ENCODE data around the gene SLC25A5.

SLC25A5 gene

GRCh38 chrX:119442286-119442685 is 26.0 kb upstream of the SLC25A5 start:
- H3K9ac ChIP-seq (ENCODE audit: low read length in 2 of 2), result no peak overlapping the region
- H3K4me1 ChIP-seq (ENCODE audit: control insufficient read depth, insufficient read depth, low read length), result no peaks in the 10 kb centered on the region
- no peak overlapping the region for H3K4me3 ChIP-seq (ENCODE audit: low read length in 2 of 2)
- H3K27me3 ChIP-seq (ENCODE audit: control insufficient read depth in 1 of 2, insufficient read depth in 2 of 2, low read length in 2 of 2), result no peaks in the 10 kb centered on the region
- H3K9me3 ChIP-seq (ENCODE audit: control insufficient read depth in 2 of 2, low read length in 2 of 2), result no peaks in the 10 kb centered on the region
- no peaks in the 10 kb centered on the region for H3K36me3 ChIP-seq (ENCODE audit: control insufficient read depth in 2 of 2, insufficient read depth in 2 of 2, low read length in 2 of 2)
- no peak overlapping the region for H3K27ac ChIP-seq (ENCODE audit: low read length)

GRCh38 chrX:119453202-119453601 is 15.0 kb upstream of the SLC25A5 start:
- H3K4me3 ChIP-seq (ENCODE audit: low read length in 2 of 2), result no peak overlapping the region
- peaks cover 0 to 2% of the 10 kb centered on the region in 2 donors for H3K27me3 ChIP-seq (ENCODE audit: control insufficient read depth in 1 of 2, insufficient read depth in 2 of 2, low read length in 2 of 2)
- H3K27ac ChIP-seq (ENCODE audit: low read length), result no peak overlapping the region
- peaks cover 0 to 2% of the 10 kb centered on the region in 2 donors for H3K36me3 ChIP-seq (ENCODE audit: control insufficient read depth in 2 of 2, insufficient read depth in 2 of 2, low read length in 2 of 2)
- H3K4me1 ChIP-seq (ENCODE audit: control insufficient read depth, insufficient read depth, low read length), result no peaks in the 10 kb centered on the region
- no peak overlapping the region for H3K9ac ChIP-seq (ENCODE audit: low read length in 2 of 2)
- no peaks in the 10 kb centered on the region for H3K9me3 ChIP-seq (ENCODE audit: control insufficient read depth in 2 of 2, low read length in 2 of 2)

- no peak overlapping the region for H3K9ac ChIP-seq (ENCODE audit: low read length in 2 of 2)
- H3K27ac ChIP-seq (ENCODE audit: low read length), result no peak overlapping the region
- H3K36me3 ChIP-seq (ENCODE audit: control insufficient read depth in 2 of 2, insufficient read depth in 2 of 2, low read length in 2 of 2), result peaks cover 0 to 2% of the 10 kb centered on the region in 2 donors
- no peak overlapping the region for H3K4me3 ChIP-seq (ENCODE audit: low read length in 2 of 2)
- H3K4me1 ChIP-seq (ENCODE audit: control insufficient read depth, insufficient read depth, low read length), result no peaks in the 10 kb centered on the region
- H3K27me3 ChIP-seq (ENCODE audit: control insufficient read depth in 1 of 2, insufficient read depth in 2 of 2, low read length in 2 of 2), result no peaks in the 10 kb centered on the region
- no peaks in the 10 kb centered on the region for H3K9me3 ChIP-seq (ENCODE audit: control insufficient read depth in 2 of 2, low read length in 2 of 2)
Measured at GRCh38 chrX:119455264-119455663, 13.0 kb upstream of the SLC25A5 start.

GRCh38 chrX:119459181-119459580 is 9.1 kb upstream of the SLC25A5 start:
- no peak overlapping the region for H3K9ac ChIP-seq (ENCODE audit: low read length in 2 of 2)

GRCh38 chrX:119465555-119465954 is 2.7 kb upstream of the SLC25A5 start:
- H3K4me1 ChIP-seq (ENCODE audit: control insufficient read depth, insufficient read depth, low read length), result peaks cover 7% of the 10 kb centered on the region
- no peaks in the 10 kb centered on the region for H3K9me3 ChIP-seq (ENCODE audit: control insufficient read depth in 2 of 2, low read length in 2 of 2)
- no peak overlapping the region for H3K4me3 ChIP-seq (ENCODE audit: low read length in 2 of 2)
- H3K27ac ChIP-seq (ENCODE audit: low read length), result no peak overlapping the region
- H3K36me3 ChIP-seq (ENCODE audit: control insufficient read depth in 2 of 2, insufficient read depth in 2 of 2, low read length in 2 of 2), result peaks cover 2 to 8% of the 10 kb centered on the region in 2 donors
- H3K9ac ChIP-seq (ENCODE audit: low read length in 2 of 2), result no peak overlapping the region
- H3K27me3 ChIP-seq (ENCODE audit: control insufficient read depth in 1 of 2, insufficient read depth in 2 of 2, low read length in 2 of 2), result no peaks in the 10 kb centered on the region

More at GRCh38 chrX:119459181-119459580, 9.1 kb upstream of the SLC25A5 start:
- Histone ChIP-seq H3K4me1 (ENCODE audit: control insufficient read depth, insufficient read depth, low read length) (no peaks in the 10 kb centered on the region), H3K9me3 (ENCODE audit: control insufficient read depth in 2 of 2, low read length in 2 of 2) (no peaks in the 10 kb centered on the region), H3K27ac (ENCODE audit: low read length) (no peak overlapping the region), H3K4me3 (ENCODE audit: low read length in 2 of 2) (no peak overlapping the region), H3K27me3 (ENCODE audit: control insufficient read depth in 1 of 2, insufficient read depth in 2 of 2, low read length in 2 of 2) (no peaks in the 10 kb centered on the region), H3K36me3 (ENCODE audit: control insufficient read depth in 2 of 2, insufficient read depth in 2 of 2, low read length in 2 of 2) (no peaks in the 10 kb centered on the region)

- no peak overlapping the region for H3K27ac ChIP-seq (ENCODE audit: low read length)
- H3K4me3 ChIP-seq (ENCODE audit: low read length in 2 of 2), result no peak overlapping the region
Measured at GRCh38 chrX:119466970-119467369, 1.3 kb upstream of the SLC25A5 start.

GRCh38 chrX:119467433-119467832 is 811 bp upstream of the SLC25A5 start:
- H3K27me3 ChIP-seq (ENCODE audit: control insufficient read depth in 1 of 2, insufficient read depth in 2 of 2, low read length in 2 of 2), result no peaks in the 10 kb centered on the region
- peaks cover 7% of the 10 kb centered on the region for H3K4me1 ChIP-seq (ENCODE audit: control insufficient read depth, insufficient read depth, low read length)
- H3K9me3 ChIP-seq (ENCODE audit: control insufficient read depth in 2 of 2, low read length in 2 of 2), result no peaks in the 10 kb centered on the region
- H3K4me3 ChIP-seq (ENCODE audit: low read length in 2 of 2), result no peak overlapping the region
- H3K27ac ChIP-seq (ENCODE audit: low read length), result no peak overlapping the region
- peaks cover 3 to 12% of the 10 kb centered on the region in 2 donors for H3K36me3 ChIP-seq (ENCODE audit: control insufficient read depth in 2 of 2, insufficient read depth in 2 of 2, low read length in 2 of 2)
- H3K9ac ChIP-seq (ENCODE audit: low read length in 2 of 2), result no peak overlapping the region

More at GRCh38 chrX:119466970-119467369, 1.3 kb upstream of the SLC25A5 start:
- Histone ChIP-seq H3K9me3 (ENCODE audit: control insufficient read depth in 2 of 2, low read length in 2 of 2) (no peaks in the 10 kb centered on the region), H3K27me3 (ENCODE audit: control insufficient read depth in 1 of 2, insufficient read depth in 2 of 2, low read length in 2 of 2) (no peaks in the 10 kb centered on the region), H3K36me3 (ENCODE audit: control insufficient read depth in 2 of 2, insufficient read depth in 2 of 2, low read length in 2 of 2) (peaks cover 3 to 12% of the 10 kb centered on the region in 2 donors), H3K4me1 (ENCODE audit: control insufficient read depth, insufficient read depth, low read length) (peaks cover 7% of the 10 kb centered on the region), H3K9ac (ENCODE audit: low read length in 2 of 2) (no peak overlapping the region)

- Histone ChIP-seq H3K4me3 (ENCODE audit: low read length in 2 of 2) (peak overlapping the region; percentile 74 to 81), H3K36me3 (ENCODE audit: control insufficient read depth in 2 of 2, insufficient read depth in 2 of 2, low read length in 2 of 2) (peaks cover 3 to 12% of the 10 kb centered on the region in 2 donors), H3K27me3 (ENCODE audit: control insufficient read depth in 1 of 2, insufficient read depth in 2 of 2, low read length in 2 of 2) (no peaks in the 10 kb centered on the region), H3K9ac (ENCODE audit: low read length in 2 of 2) (peak overlapping the region; percentile 85 to 98), H3K9me3 (ENCODE audit: control insufficient read depth in 2 of 2, low read length in 2 of 2) (no peaks in the 10 kb centered on the region), H3K27ac (ENCODE audit: low read length) (peak overlapping the region; percentile 95), H3K4me1 (ENCODE audit: control insufficient read depth, insufficient read depth, low read length) (peaks cover 7% of the 10 kb centered on the region)
Measured at GRCh38 chrX:119468551-119469312, 488 bp downstream of the SLC25A5 start.

GRCh38 chrX:119469313-119469635 is 1.0 kb downstream of the SLC25A5 start:
- Histone ChIP-seq H3K9ac (ENCODE audit: low read length in 2 of 2) (peak overlapping the region; percentile 73 to 76), H3K27me3 (ENCODE audit: control insufficient read depth in 1 of 2, insufficient read depth in 2 of 2, low read length in 2 of 2) (no peaks in the 10 kb centered on the region), H3K4me3 (ENCODE audit: low read length in 2 of 2) (peak overlapping the region; percentile 74 to 81), H3K4me1 (ENCODE audit: control insufficient read depth, insufficient read depth, low read length) (peaks cover 7% of the 10 kb centered on the region), H3K36me3 (ENCODE audit: control insufficient read depth in 2 of 2, insufficient read depth in 2 of 2, low read length in 2 of 2) (peaks cover 3 to 12% of the 10 kb centered on the region in 2 donors), H3K27ac (ENCODE audit: low read length) (peak overlapping the region; percentile 73), H3K9me3 (ENCODE audit: control insufficient read depth in 2 of 2, low read length in 2 of 2) (no peaks in the 10 kb centered on the region)

GRCh38 chrX:119474615-119475388 is 6.6 kb downstream of the SLC25A5 start:
- Histone ChIP-seq H3K4me1 (ENCODE audit: control insufficient read depth, insufficient read depth, low read length) (no peaks in the 10 kb centered on the region), H3K9me3 (ENCODE audit: control insufficient read depth in 2 of 2, low read length in 2 of 2) (no peaks in the 10 kb centered on the region), H3K36me3 (ENCODE audit: control insufficient read depth in 2 of 2, insufficient read depth in 2 of 2, low read length in 2 of 2) (peaks cover 3 to 11% of the 10 kb centered on the region in 2 donors), H3K4me3 (ENCODE audit: low read length in 2 of 2) (no peak overlapping the region), H3K9ac (ENCODE audit: low read length in 2 of 2) (no peak overlapping the region), H3K27me3 (ENCODE audit: control insufficient read depth in 1 of 2, insufficient read depth in 2 of 2, low read length in 2 of 2) (no peaks in the 10 kb centered on the region), H3K27ac (ENCODE audit: low read length) (no peak overlapping the region)
